ENCODE data around the gene C15orf62. TPM values are rescaled to one million over a fixed set of nuclear protein-coding genes. Genes with fewer than 3 reads are reported as not detected.

Gene C15orf62
- polyA plus RNA-seq, 1 donor from 2014 or later, result not detected

DNA sequence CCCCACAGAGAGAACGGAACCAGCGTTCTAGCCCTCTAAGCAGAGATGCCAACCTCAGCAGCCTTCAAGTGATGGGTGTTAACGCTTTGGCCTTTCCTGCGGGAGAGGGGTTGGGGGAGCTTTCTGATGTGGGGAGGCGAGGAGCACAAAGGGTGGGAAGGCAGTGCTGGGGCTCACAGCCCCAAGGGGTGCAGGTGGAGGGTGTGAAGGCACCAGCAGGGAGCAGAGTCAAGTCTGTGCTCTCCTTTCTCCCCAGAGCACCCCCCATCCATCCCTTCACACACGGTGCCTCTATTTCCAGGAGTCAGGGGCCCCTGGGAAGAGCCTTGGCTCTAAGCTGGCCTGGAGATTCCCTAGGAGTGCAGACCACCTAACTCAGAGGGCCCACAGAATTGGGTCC is 4.1 kb downstream of the C15orf62 start:
- H3K9me3 ChIP-seq (ENCODE audit: low read length), result no peaks in the 10 kb centered on the region
- H3K79me2 ChIP-seq (replicated peaks; ENCODE audit: insufficient read depth, low read length), result no peaks in the 10 kb centered on the region
- H3K9ac ChIP-seq (ENCODE audit: low read length), result no peak overlapping the region
- H3F3A ChIP-seq (ENCODE audit: insufficient read depth, low read length, poor library complexity, severe bottlenecking), result no peaks in the 10 kb centered on the region
- no peak overlapping the region for H3K4me3 ChIP-seq (ENCODE audit: low read length)
- no peak overlapping the region for H3K27ac ChIP-seq (ENCODE audit: low read length)
- no peaks in the 10 kb centered on the region for H3K36me3 ChIP-seq (ENCODE audit: insufficient read depth, low read length)
- no peaks in the 10 kb centered on the region for H3K27me3 ChIP-seq (ENCODE audit: insufficient read depth, low read depth, low read length)
- no peaks in the 10 kb centered on the region for H3K9me2 ChIP-seq (ENCODE audit: insufficient read depth, low read length)
- H3K4me2 ChIP-seq (ENCODE audit: low read length), result no peak overlapping the region
- H2AFZ ChIP-seq (ENCODE audit: low read depth, low read length), result no peak overlapping the region
- H4K20me1 ChIP-seq (ENCODE audit: insufficient read depth), result no peaks in the 10 kb centered on the region
- TF ChIP-seq MXI1 (conservative IDR thresholded peaks at IDR 0.05; ENCODE audit: poor library complexity, severe bottlenecking), result no peak
- TF ChIP-seq, protein P1, sequence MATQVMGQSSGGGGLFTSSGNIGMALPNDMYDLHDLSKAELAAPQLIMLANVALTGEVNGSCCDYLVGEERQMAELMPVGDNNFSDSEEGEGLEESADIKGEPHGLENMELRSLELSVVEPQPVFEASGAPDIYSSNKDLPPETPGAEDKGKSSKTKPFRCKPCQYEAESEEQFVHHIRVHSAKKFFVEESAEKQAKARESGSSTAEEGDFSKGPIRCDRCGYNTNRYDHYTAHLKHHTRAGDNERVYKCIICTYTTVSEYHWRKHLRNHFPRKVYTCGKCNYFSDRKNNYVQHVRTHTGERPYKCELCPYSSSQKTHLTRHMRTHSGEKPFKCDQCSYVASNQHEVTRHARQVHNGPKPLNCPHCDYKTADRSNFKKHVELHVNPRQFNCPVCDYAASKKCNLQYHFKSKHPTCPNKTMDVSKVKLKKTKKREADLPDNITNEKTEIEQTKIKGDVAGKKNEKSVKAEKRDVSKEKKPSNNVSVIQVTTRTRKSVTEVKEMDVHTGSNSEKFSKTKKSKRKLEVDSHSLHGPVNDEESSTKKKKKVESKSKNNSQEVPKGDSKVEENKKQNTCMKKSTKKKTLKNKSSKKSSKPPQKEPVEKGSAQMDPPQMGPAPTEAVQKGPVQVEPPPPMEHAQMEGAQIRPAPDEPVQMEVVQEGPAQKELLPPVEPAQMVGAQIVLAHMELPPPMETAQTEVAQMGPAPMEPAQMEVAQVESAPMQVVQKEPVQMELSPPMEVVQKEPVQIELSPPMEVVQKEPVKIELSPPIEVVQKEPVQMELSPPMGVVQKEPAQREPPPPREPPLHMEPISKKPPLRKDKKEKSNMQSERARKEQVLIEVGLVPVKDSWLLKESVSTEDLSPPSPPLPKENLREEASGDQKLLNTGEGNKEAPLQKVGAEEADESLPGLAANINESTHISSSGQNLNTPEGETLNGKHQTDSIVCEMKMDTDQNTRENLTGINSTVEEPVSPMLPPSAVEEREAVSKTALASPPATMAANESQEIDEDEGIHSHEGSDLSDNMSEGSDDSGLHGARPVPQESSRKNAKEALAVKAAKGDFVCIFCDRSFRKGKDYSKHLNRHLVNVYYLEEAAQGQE (IDR thresholded peaks at IDR 0.05; ENCODE audit: borderline replicate concordance), result no peak
- TF ChIP-seq, protein P2, sequence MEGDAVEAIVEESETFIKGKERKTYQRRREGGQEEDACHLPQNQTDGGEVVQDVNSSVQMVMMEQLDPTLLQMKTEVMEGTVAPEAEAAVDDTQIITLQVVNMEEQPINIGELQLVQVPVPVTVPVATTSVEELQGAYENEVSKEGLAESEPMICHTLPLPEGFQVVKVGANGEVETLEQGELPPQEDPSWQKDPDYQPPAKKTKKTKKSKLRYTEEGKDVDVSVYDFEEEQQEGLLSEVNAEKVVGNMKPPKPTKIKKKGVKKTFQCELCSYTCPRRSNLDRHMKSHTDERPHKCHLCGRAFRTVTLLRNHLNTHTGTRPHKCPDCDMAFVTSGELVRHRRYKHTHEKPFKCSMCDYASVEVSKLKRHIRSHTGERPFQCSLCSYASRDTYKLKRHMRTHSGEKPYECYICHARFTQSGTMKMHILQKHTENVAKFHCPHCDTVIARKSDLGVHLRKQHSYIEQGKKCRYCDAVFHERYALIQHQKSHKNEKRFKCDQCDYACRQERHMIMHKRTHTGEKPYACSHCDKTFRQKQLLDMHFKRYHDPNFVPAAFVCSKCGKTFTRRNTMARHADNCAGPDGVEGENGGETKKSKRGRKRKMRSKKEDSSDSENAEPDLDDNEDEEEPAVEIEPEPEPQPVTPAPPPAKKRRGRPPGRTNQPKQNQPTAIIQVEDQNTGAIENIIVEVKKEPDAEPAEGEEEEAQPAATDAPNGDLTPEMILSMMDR (IDR thresholded peaks at IDR 0.05; ENCODE audit: poor library complexity, severe bottlenecking), result no peak
- TF ChIP-seq EZH2 (IDR thresholded peaks at IDR 0.05; ENCODE audit: borderline replicate concordance, insufficient read depth, low read length, poor library complexity, severe bottlenecking), result no peak
- TF ChIP-seq TAF1 (IDR thresholded peaks at IDR 0.05; ENCODE audit: low read depth), result no peak
- no peak for TF ChIP-seq SMC3 (conservative IDR thresholded peaks at IDR 0.05; ENCODE audit: poor library complexity)
- TF ChIP-seq POLR2AphosphoS5 (IDR thresholded peaks at IDR 0.05), result no peak
- TF ChIP-seq RAD21 (conservative IDR thresholded peaks at IDR 0.05), result no peak
- TF ChIP-seq EP300 (conservative IDR thresholded peaks at IDR 0.05; ENCODE audit: poor library complexity, severe bottlenecking), result no peak

DNA sequence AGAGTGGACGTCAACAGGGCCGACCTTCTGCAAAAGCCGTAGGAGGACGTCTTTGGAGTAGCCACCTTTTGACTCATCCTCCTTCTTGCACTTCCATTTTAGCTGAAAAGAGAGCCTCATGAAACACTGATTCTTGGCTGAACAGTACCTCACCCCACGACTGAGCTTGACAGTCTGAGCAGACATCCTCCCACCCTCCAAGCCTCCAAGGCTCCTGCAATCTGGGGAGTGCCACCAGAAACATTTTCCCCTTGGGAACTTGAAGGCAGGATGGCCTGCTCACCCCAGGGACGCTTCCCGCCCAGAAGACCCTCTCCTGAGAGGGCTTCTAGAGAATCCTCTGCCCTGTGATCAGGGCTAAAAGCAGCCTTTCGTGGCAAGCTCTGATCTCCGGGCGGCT is 5.2 kb downstream of the C15orf62 start:
- Histone ChIP-seq H3F3A (ENCODE audit: insufficient read depth, low read length, poor library complexity, severe bottlenecking) (no peaks in the 10 kb centered on the region), H3K36me3 (ENCODE audit: insufficient read depth, low read length) (no peaks in the 10 kb centered on the region), H2AFZ (ENCODE audit: low read depth, low read length) (no peak overlapping the region), H3K9me3 (ENCODE audit: low read length) (no peaks in the 10 kb centered on the region), H3K4me3 (ENCODE audit: low read length) (no peak overlapping the region), H3K79me2 (replicated peaks; ENCODE audit: insufficient read depth, low read length) (no peaks in the 10 kb centered on the region), H4K20me1 (ENCODE audit: insufficient read depth) (no peaks in the 10 kb centered on the region), H3K9ac (ENCODE audit: low read length) (no peak overlapping the region), H3K27ac (ENCODE audit: low read length) (no peak overlapping the region), H3K4me2 (ENCODE audit: low read length) (no peak overlapping the region), H3K9me2 (ENCODE audit: insufficient read depth, low read length) (no peaks in the 10 kb centered on the region), H3K27me3 (ENCODE audit: insufficient read depth, low read depth, low read length) (no peaks in the 10 kb centered on the region)
- TF ChIP-seq SMC3 (conservative IDR thresholded peaks at IDR 0.05; ENCODE audit: poor library complexity) (no peak), MXI1 (conservative IDR thresholded peaks at IDR 0.05; ENCODE audit: poor library complexity, severe bottlenecking) (no peak), RAD21 (conservative IDR thresholded peaks at IDR 0.05) (no peak), EP300 (conservative IDR thresholded peaks at IDR 0.05; ENCODE audit: poor library complexity, severe bottlenecking) (no peak)

Data from neural cell (in vitro differentiated cells).